ENCODE measurements around the gene TRRAP. TPM values are rescaled to one million over a fixed set of nuclear protein-coding genes. Genes with fewer than 3 reads are reported as not detected.

The TRRAP gene
- total and polyA plus RNA-seq, 2 of the 8 experiments (the other 6 are each of a cell fraction or from before 2014, with no cell fraction given): 21.7 to 48.6 TPM

GRCh38 chr7:99004216-99004615 is 125.9 kb downstream of the TRRAP start:
- H3K14ac ChIP-seq (ENCODE audit: insufficient read length): no peak overlapping the region
- H3K4me3 ChIP-seq (ENCODE audit: extremely low read depth in 1 of 4, insufficient read depth in 2 of 4, low read depth in 3 of 4, low read length in 4 of 4): no peak overlapping the region
- no peak overlapping the region for H4K5ac ChIP-seq (ENCODE audit: insufficient read length, low read depth, low read length)
- H3K9me3 ChIP-seq (ENCODE audit: insufficient read depth in 2 of 2, low read depth in 1 of 2, low read length in 1 of 2): no peaks in the 10 kb centered on the region
- H3K18ac ChIP-seq (ENCODE audit: extremely low read depth, low read length): no peak overlapping the region
- no peak overlapping the region for H3K27ac ChIP-seq (ENCODE audit: low read depth, low read length)
- no peak overlapping the region for H3K56ac ChIP-seq (replicated peaks; ENCODE audit: insufficient read length, low read depth, low read length)
- H3K4ac ChIP-seq (replicated peaks; ENCODE audit: insufficient read length, low read depth, low read length): no peak overlapping the region
- H4K20me1 ChIP-seq (replicated peaks in 1 of 2; ENCODE audit: control insufficient read depth in 1 of 2, insufficient read depth in 2 of 2, low read length in 2 of 2): peaks cover 0 to 1% of the 10 kb centered on the region in 2 experiments
- no peak overlapping the region for H2AK5ac ChIP-seq (ENCODE audit: low read depth, low read length)
- H2AFZ ChIP-seq (ENCODE audit: low read length): no peak overlapping the region
- ChIA-PET POLR2A (ENCODE audit: partially characterized antibody) (interaction anchor here (1.7 kb wide), 1 partner anchor 12 kb away, joined by 7 read pairs; no protein-coding TSS in a partner anchor), CTCF (ENCODE audit: partially characterized antibody) (interaction anchor here (1.5 kb wide), 1 partner anchor 10 kb away, joined by 4 read pairs; no protein-coding TSS in a partner anchor)
- no peak overlapping the region for H4K91ac ChIP-seq (replicated peaks; ENCODE audit: insufficient read length, low read length)
- H3K9ac ChIP-seq (replicated peaks in 1 of 4; ENCODE audit: extremely low read depth in 1 of 4, low read depth in 3 of 4, low read length in 3 of 4): no peak overlapping the region; a peak in 1 of 7 replicates
- H3K4me1 ChIP-seq (replicated peaks in 1 of 4; ENCODE audit: control insufficient read depth in 3 of 4, insufficient read depth in 4 of 4, low read length in 3 of 4): no peaks in the 10 kb centered on the region
- no peak overlapping the region for H3K4me2 ChIP-seq (ENCODE audit: insufficient read depth in 1 of 2, low read depth in 2 of 2, low read length in 2 of 2)
- no peak overlapping the region for H2BK5ac ChIP-seq (ENCODE audit: low read depth, low read length)
- no peak overlapping the region for H2BK15ac ChIP-seq (ENCODE audit: low read length)
- H2BK120ac ChIP-seq (replicated peaks; ENCODE audit: low read depth, low read length): no peak overlapping the region
- no peaks in the 10 kb centered on the region for H3K79me1 ChIP-seq (ENCODE audit: low read depth, low read length)
- H3K27me3 ChIP-seq (replicated peaks in 1 of 4; ENCODE audit: control insufficient read depth in 3 of 4, extremely low read depth in 1 of 4, insufficient read depth in 3 of 4, low read length in 3 of 4): no peaks in the 10 kb centered on the region
- H3K23ac ChIP-seq (ENCODE audit: insufficient read length): no peak overlapping the region
- no peak overlapping the region for H4K8ac ChIP-seq (ENCODE audit: extremely low read depth, insufficient read depth, low read length)
- H2BK12ac ChIP-seq (ENCODE audit: low read depth, low read length): no peak overlapping the region
- no peaks in the 10 kb centered on the region for H3K79me2 ChIP-seq (ENCODE audit: control insufficient read depth in 1 of 2, insufficient read depth in 2 of 2, low read length in 2 of 2)
- FAIRE-seq (no peak), DNase-seq (ENCODE audit: low read depth in 1 of 2, low spot score in 2 of 2) (no peak)
- peaks cover 13 to 59% (median 39%) of the 10 kb centered on the region in 4 experiments; a peak in 6 of 8 replicates for H3K36me3 ChIP-seq (ENCODE audit: control insufficient read depth in 2 of 4, insufficient read depth in 4 of 4, low read length in 3 of 4)
- H2BK20ac ChIP-seq (ENCODE audit: low read length): no peak overlapping the region
- no peaks in the 10 kb centered on the region for H3K23me2 ChIP-seq (ENCODE audit: low read depth, low read length)
- TF ChIP-seq USF2 (IDR thresholded peaks at IDR 0.05; ENCODE audit: low read length) (no peak), RXRA (IDR thresholded peaks at IDR 0.05; ENCODE audit: insufficient read depth, low read depth, low read length) (no peak), CBX8 (IDR thresholded peaks at IDR 0.05; ENCODE audit: borderline replicate concordance, low read depth, low read length) (no peak), JUN (IDR thresholded peaks at IDR 0.05; ENCODE audit: low read depth, low read length) (no peak), NRF1 (IDR thresholded peaks at IDR 0.05; ENCODE audit: low read depth, low read length) (no peak), BRCA1 (IDR thresholded peaks at IDR 0.05; ENCODE audit: low read depth, low read length) (no peak), SRF (IDR thresholded peaks at IDR 0.05; ENCODE audit: low read depth, low read length) (no peak)
- WGBS, 2 experiments (ENCODE audit: extremely low coverage in 1 of 2, insufficient coverage in 1 of 2, insufficient read length in 1 of 2, insufficient replicate concordance in 2 of 2, low coverage in 1 of 2, low lambda C conversion rate in 2 of 2, missing lambda C conversion rate in 1 of 2): 97% methylated on average over 8 of the region's 8 CpGs; no CpG with 5 or more reads in 1 of the 2 experiments

All from H1 (cell line).